Panc1 (cell line): ENCODE data around the gene CCDC85C. TPM values are rescaled to one million over a fixed set of nuclear protein-coding genes. Genes with fewer than 3 reads are reported as not detected.

Experiments
- ATAC-seq: fragments of 200-7000 bp; cut with Tn5 transposase; 2 replicates; pipeline ENCODE4 v1.9.1; 2020; ENCODE audit warnings: mild to moderate bottlenecking, moderate library complexity
- BruUV-seq: library from RNA; stranded (reverse); fragments of 400-500 nt; replicated peaks from 2 replicates; lab custom pipeline; 2021; lab: Mats Ljungman, UMichigan
- CTCF ChIA-PET: fragments of 300-600 bp; sonication (Branson Sonifier 250); formaldehyde crosslinking; loops from one replicate; lab custom pipeline; 2022; ENCODE audit warnings: antibody characterized with exemption; lab: Charles Lee
- POLR2A ChIA-PET: fragments of 300-600 bp; sonication (Branson Sonifier 250); formaldehyde crosslinking; loops from one replicate; lab custom pipeline; 2022; ENCODE audit warnings: antibody characterized with exemption; lab: Charles Lee
- DNase-seq: peaks from one replicate; pipeline ENCODE4 v3.0.0-alpha.2; 2010; ENCODE audit warnings: low read depth, low spot score
- H3K27ac ChIP-seq: 2 replicates; pipeline ENCODE4 v1.5.1; 2011; ENCODE audit warnings: mild to moderate bottlenecking, low read length, inconsistent platforms
- H3K27me3 ChIP-seq: fragments of 200-500 bp; sonication (Bioruptor generic); 2 replicates; pipeline ENCODE4 v1.6.0; 2014; ENCODE audit warnings: low read length, inconsistent platforms; ENCODE audit not compliant: control insufficient read depth, insufficient read depth
- H3K36me3 ChIP-seq: fragments of 200-500 bp; sonication (Bioruptor generic); 2 replicates; pipeline ENCODE4 v1.5.1; 2014; ENCODE audit warnings: inconsistent platforms, mild to moderate bottlenecking, low read length, moderate library complexity; ENCODE audit not compliant: control insufficient read depth, insufficient read depth
- H3K4me1 ChIP-seq: 2 replicates; pipeline ENCODE4 v1.5.1; 2011; ENCODE audit warnings: inconsistent platforms, mild to moderate bottlenecking, low read length, moderate library complexity; ENCODE audit not compliant: control insufficient read depth, insufficient read depth
- H3K4me3 ChIP-seq, 2 experiments: 2 replicates each; pipeline ENCODE4 v1.5.1; 2011 to 2012; ENCODE audit warnings: low read depth in 2 of 2, low read length in 2 of 2, mild to moderate bottlenecking in 2 of 2, inconsistent platforms in 1 of 2, moderate library complexity in 1 of 2
- H3K9me3 ChIP-seq: fragments of 200-500 bp; sonication (Bioruptor generic); 2 replicates; pipeline ENCODE4 v1.5.1; 2014; ENCODE audit warnings: low read depth, mild to moderate bottlenecking, inconsistent platforms, low read length, moderate library complexity; ENCODE audit not compliant: control insufficient read depth, insufficient read depth
- CTCF ChIP-seq: fragments of 450-650 bp; IDR thresholded peaks from 2 replicates; pipeline ENCODE4 v1.5.1; 2017; ENCODE audit warnings: mild to moderate bottlenecking
- POLR2AphosphoS5 ChIP-seq: IDR thresholded peaks from 2 replicates; pipeline ENCODE4 v1.6.1; 2012; ENCODE audit warnings: mild to moderate bottlenecking, low read depth, low read length, moderate library complexity
- REST ChIP-seq, 2 experiments: IDR thresholded peaks; 2 replicates each; pipeline ENCODE4 v1.6.1; 2011 to 2012; ENCODE audit warnings: low read depth in 2 of 2, control low read depth in 1 of 2, low read length in 1 of 2, mild to moderate bottlenecking in 1 of 2, moderate library complexity in 1 of 2; ENCODE audit not compliant: insufficient read depth in 1 of 2
- SIN3A ChIP-seq: IDR thresholded peaks from 2 replicates; pipeline ENCODE4 v1.6.1; 2012; ENCODE audit warnings: low read depth, mild to moderate bottlenecking, low read length, moderate library complexity, borderline replicate concordance; ENCODE audit not compliant: insufficient read depth
- TCF7L2 ChIP-seq: IDR thresholded peaks from 2 replicates; pipeline ENCODE4 v1.6.1; 2011; ENCODE audit warnings: mild to moderate bottlenecking, low read depth, low read length, inconsistent platforms
- in situ Hi-C: cut with HindIII; loops from 2 replicates; pipeline ENCODE4 v1.10.0; 2016; ENCODE audit warnings: low sequenced_read_pairs, low pct_unique_long_range_greater_than_20kb
- intact Hi-C: fragments of 100-400 bp; cut with micrococcal nuclease; formaldehyde crosslinking; loops from one replicate; pipeline ENCODE4 v1.10.0; 2022; ENCODE audit not compliant: unreplicated experiment
- total RNA-seq: library from RNA; stranded (reverse); gene quantifications from one replicate; pipeline ENCODE4 v1.2.1, GENCODE V29; 2021; ENCODE audit not compliant: unreplicated experiment

The CCDC85C gene
- total RNA-seq, 1 experiment from 2014 or later: 96.6 TPM

GRCh38 chr14:99527026-99527425, 77.0 kb downstream of the CCDC85C start:
- BruUV-seq: no TSS peak
- in situ Hi-C loops: no loop called here
- ATAC-seq (no peak), DNase-seq (no peak)
- ChIA-PET CTCF (no interaction called here), POLR2A (no interaction called here)
- no peaks in the 10 kb centered on the region for H3K27me3 ChIP-seq
- no peak overlapping the region; the same call in 1 of the 2 replicates for H3K27ac ChIP-seq
- H3K9me3 ChIP-seq: no peaks in the 10 kb centered on the region
- no peak overlapping the region for H3K4me3 ChIP-seq
- no peak for TF ChIP-seq REST (IDR thresholded peaks at IDR 0.05; ENCODE audit: insufficient read depth in 1 of 2, low read depth in 2 of 2, low read length in 1 of 2)
- TF ChIP-seq TCF7L2: no peak
- TF ChIP-seq SIN3A: no peak
- no peaks in the 10 kb centered on the region for H3K36me3 ChIP-seq
- intact Hi-C loops: no loop called here
- peaks cover 74% of the 10 kb centered on the region for H3K4me1 ChIP-seq

GRCh38 chr14:99525699-99526080, 78.3 kb downstream of the CCDC85C start:
- Histone ChIP-seq H3K4me1 (peaks cover 81% of the 10 kb centered on the region), H3K36me3 (no peaks in the 10 kb centered on the region), H3K27me3 (no peaks in the 10 kb centered on the region), H3K4me3 (no peak overlapping the region), H3K27ac (no peak overlapping the region), H3K9me3 (no peaks in the 10 kb centered on the region)
- ATAC-seq (no peak), DNase-seq (no peak)
- intact Hi-C loops: no loop called here
- TF ChIP-seq TCF7L2 (no peak), SIN3A (no peak), REST (IDR thresholded peaks at IDR 0.05; ENCODE audit: insufficient read depth in 1 of 2, low read depth in 2 of 2, low read length in 1 of 2) (no peak), POLR2AphosphoS5 (no peak), CTCF (no peak)
- ChIA-PET CTCF (no interaction called here), POLR2A (no interaction called here)
- in situ Hi-C loops: no loop called here
- BruUV-seq: no TSS peak
